ENCODE results near the gene GPLD1.

GPLD1 gene

GRCh38 chr6:24497254-24497970, 8.0 kb upstream of the GPLD1 start:
- no peak for DNase-seq (ENCODE audit: low read depth)

- peak; percentile 10 for DNase-seq (ENCODE audit: low read depth)
These were observed 5.7 kb upstream of the GPLD1 start, which contains the start of gene ALDH5A1 for GRCh38 chr6:24494821-24495795. Gene ALDH5A1, plus strand, starts transcription at chr6:24494969. Its CDS starts 28 bp downstream, at chr6:24494997.

GRCh38 chr6:24493945-24494820, 4.8 kb upstream of the GPLD1 start:
- DNase-seq (ENCODE audit: low read depth) = no peak

- no peak for DNase-seq (ENCODE audit: low read depth)
These were observed 3.1 kb upstream of the GPLD1 start for GRCh38 chr6:24492475-24492874.

GRCh38 chr6:24490948-24491347, 1.6 kb upstream of the GPLD1 start:
- no peak for DNase-seq (ENCODE audit: low read depth)

- DNase-seq (ENCODE audit: low read depth) = no peak
These were observed 503 bp upstream of the GPLD1 start for GRCh38 chr6:24489881-24490280.

- DNase-seq (ENCODE audit: low read depth) = no peak
These were observed 3.3 kb downstream of the GPLD1 start for GRCh38 chr6:24486065-24486464.

GRCh38 chr6:24484657-24485323, 4.6 kb downstream of the GPLD1 start:
- DNase-seq (ENCODE audit: low read depth) = no peak

- no peak for DNase-seq (ENCODE audit: low read depth)
These were observed 7.9 kb downstream of the GPLD1 start for GRCh38 chr6:24481449-24481848.

- DNase-seq (ENCODE audit: low read depth) = no peak
These were observed 8.7 kb downstream of the GPLD1 start for GRCh38 chr6:24480705-24481104.

GRCh38 chr6:24478903-24479302, 10.5 kb downstream of the GPLD1 start:
- no peak for DNase-seq (ENCODE audit: low read depth)

- no peak for DNase-seq (ENCODE audit: low read depth)
These were observed 12.3 kb downstream of the GPLD1 start for GRCh38 chr6:24477070-24477469.

- no peak for DNase-seq (ENCODE audit: low read depth)
These were observed 12.7 kb downstream of the GPLD1 start for GRCh38 chr6:24476631-24477030.

GRCh38 chr6:24472181-24472580, 17.2 kb downstream of the GPLD1 start:
- DNase-seq (ENCODE audit: low read depth) = no peak

GRCh38 chr6:24469811-24470210, 19.6 kb downstream of the GPLD1 start:
- no peak for DNase-seq (ENCODE audit: low read depth)

GRCh38 chr6:24464253-24465038, 24.9 kb downstream of the GPLD1 start:
- DNase-seq (ENCODE audit: low read depth) = no peak

GRCh38 chr6:24460966-24461365, 28.4 kb downstream of the GPLD1 start:
- DNase-seq (ENCODE audit: low read depth) = no peak

- DNase-seq (ENCODE audit: low read depth) = no peak
These were observed 30.4 kb downstream of the GPLD1 start for GRCh38 chr6:24458941-24459340.

- DNase-seq (ENCODE audit: low read depth) = no peak
These were observed 31.2 kb downstream of the GPLD1 start for GRCh38 chr6:24458134-24458533.

- DNase-seq (ENCODE audit: low read depth) = no peak
These were observed 34.3 kb downstream of the GPLD1 start for GRCh38 chr6:24455061-24455460.

- no peak for DNase-seq (ENCODE audit: low read depth)
These were observed 34.9 kb downstream of the GPLD1 start for GRCh38 chr6:24454452-24454851.
